ENCODE data around the gene STMN1.

Gene STMN1

DNA sequence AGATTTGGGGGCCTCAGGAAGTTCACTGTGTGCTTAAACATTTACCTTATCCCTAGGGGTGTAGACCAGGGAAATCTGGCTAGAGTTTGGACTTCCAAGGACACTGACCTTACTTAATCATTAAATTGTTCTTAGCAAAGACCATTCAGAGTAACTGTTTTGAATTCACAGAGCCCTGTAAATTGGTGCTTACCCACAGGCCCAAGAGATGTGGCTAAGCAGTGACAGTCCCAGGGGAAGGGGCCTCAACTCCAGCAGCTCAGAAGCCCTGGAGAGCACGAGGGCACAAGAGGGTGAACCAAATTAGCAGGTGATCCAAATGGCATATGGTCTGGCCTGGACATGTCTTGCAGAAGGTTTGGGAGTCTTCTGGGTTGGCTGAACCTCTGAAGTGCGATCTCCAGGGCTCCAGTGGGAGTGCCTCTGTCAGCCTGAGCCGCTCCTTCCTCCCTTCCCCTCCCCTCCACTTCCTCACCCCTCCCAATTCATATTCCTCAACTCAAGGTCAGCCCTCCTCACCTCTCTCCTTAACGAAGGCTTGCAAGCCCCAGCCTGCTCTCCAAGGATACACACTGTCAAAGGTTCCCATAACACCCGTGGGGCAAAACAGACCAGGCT, 35.0 kb downstream of the STMN1 start:
- H3K4me3 ChIP-seq (ENCODE audit: low read depth, low read length), result no peak overlapping the region
- TF ChIP-seq, protein P1, sequence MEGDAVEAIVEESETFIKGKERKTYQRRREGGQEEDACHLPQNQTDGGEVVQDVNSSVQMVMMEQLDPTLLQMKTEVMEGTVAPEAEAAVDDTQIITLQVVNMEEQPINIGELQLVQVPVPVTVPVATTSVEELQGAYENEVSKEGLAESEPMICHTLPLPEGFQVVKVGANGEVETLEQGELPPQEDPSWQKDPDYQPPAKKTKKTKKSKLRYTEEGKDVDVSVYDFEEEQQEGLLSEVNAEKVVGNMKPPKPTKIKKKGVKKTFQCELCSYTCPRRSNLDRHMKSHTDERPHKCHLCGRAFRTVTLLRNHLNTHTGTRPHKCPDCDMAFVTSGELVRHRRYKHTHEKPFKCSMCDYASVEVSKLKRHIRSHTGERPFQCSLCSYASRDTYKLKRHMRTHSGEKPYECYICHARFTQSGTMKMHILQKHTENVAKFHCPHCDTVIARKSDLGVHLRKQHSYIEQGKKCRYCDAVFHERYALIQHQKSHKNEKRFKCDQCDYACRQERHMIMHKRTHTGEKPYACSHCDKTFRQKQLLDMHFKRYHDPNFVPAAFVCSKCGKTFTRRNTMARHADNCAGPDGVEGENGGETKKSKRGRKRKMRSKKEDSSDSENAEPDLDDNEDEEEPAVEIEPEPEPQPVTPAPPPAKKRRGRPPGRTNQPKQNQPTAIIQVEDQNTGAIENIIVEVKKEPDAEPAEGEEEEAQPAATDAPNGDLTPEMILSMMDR (conservative IDR thresholded peaks at IDR 0.05; ENCODE audit: low read depth, low read length), result no peak
- no peak for DNase-seq (ENCODE audit: low read depth)

DNA sequence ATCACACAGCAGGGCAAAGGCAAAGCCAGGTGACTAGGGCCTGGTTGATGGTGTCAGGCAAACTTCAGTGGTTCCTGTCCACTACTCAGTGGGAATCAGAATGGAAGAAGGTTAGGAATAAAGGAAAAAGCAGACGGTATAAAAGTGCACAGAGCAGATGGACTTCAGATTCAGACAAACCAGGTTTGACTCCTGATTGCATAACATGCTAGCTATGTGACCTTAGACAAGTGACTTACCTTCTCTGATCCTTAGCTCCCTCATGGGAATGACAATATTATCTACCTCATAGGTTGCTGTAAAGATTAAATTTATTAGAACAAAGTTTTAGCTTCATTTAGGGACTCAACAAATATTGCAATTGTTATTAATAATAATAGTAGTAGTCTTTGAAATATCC, 35.6 kb downstream of the STMN1 start:
- TF ChIP-seq, protein P1 (conservative IDR thresholded peaks at IDR 0.05; ENCODE audit: low read depth, low read length), result no peak
- no peak for DNase-seq (ENCODE audit: low read depth)
- no peak overlapping the region for H3K4me3 ChIP-seq (ENCODE audit: low read depth, low read length)

DNA sequence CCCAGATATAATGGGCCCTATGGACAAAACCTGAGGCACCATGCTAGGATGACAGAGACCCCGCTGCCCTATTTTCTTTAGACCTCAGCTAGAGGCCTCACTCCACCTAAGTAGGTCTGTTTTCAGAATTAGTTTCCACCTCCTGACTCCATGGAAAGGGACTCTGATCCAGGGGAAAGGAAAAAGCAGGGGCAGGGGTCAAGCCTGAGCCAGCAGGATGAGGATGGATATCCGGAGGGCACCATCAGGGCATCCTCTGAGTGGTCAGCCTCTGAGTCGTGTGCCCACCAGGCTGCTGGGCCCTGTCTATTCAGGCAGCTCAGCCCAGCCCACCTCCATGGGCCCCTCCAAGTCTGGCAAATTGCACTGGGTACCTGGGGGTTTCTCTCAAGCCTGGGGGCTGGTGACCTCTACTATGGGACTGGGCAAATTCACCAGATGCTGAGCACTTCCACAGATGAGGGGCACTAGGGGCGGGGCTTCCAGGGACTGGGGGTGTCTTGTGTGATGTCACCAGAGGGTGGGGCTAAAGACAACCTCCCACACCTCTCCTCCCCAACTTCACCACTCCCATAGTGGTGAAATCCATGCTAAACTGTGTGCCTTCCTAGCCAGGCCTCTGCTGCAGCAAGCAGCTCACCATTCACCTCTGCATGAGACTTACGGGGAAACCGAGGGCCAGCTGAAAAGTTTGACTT, 36.2 kb downstream of the STMN1 start:
- TF ChIP-seq, protein P1 (conservative IDR thresholded peaks at IDR 0.05; ENCODE audit: low read depth, low read length), result no peak
- no peak overlapping the region for H3K4me3 ChIP-seq (ENCODE audit: low read depth, low read length)
- DNase-seq (ENCODE audit: low read depth), result no peak

DNA sequence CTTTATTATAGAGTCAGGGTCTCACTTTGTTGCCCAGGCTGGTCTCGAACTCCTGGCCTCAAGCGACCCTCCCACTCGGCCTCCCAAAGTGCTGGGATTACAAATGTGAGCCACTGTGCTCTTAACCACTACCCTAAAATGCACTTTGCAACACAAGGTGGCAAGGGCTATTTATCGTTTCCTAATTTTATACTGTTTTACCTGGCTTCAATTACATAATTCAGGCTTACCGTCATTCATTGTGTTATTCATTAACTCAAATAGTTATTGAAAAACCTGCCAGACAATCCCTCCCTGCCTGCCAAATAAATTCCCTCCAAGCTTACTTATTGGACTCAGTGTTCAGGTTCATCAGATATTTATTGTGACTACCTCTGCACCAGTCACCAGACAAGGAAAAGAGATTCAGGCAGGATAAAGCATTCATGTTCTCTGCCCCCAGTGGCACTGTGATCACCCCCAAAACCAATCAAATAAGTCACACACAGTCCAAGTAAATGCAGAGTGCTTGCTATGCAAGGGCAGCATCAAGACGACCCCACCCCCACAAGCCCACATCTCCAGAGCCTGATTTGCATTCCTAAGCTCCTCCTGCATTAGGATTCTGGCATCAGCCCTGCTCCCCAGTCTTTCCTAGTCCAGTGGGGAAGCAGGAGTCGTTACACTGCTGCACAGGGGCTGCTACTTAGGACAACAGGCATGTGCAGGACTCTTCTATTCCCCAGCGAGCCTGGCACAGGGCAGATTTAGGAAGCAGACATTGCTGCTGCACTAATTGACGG, 38.8 kb downstream of the STMN1 start:
- TF ChIP-seq, protein P1 (conservative IDR thresholded peaks at IDR 0.05; ENCODE audit: low read depth, low read length), result no peak
- DNase-seq (ENCODE audit: low read depth), result no peak

DNA sequence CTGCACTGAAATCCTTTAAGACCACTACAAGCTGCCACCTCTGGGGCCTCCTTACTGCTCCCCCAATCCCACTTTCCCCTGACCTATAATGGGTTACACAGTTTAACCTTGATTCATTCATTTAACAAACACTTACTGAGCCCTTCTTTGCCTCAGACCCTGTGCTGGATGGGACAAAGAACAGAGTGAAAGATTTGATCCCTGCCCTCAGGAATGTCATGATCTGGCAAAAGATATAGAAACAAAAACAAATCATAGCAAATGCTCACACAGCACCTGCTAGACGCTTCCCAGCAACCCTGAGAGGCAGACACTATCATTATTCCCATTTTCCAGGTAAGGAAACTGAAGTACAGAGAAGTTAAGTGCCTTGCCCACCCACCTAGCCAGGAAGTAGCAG, 39.9 kb downstream of the STMN1 start:
- no peak for DNase-seq (ENCODE audit: low read depth)
- TF ChIP-seq, protein P1 (conservative IDR thresholded peaks at IDR 0.05; ENCODE audit: low read depth, low read length), result no peak

More for the DNA sequence above, 38.8 kb downstream of the STMN1 start:
- H3K4me3 ChIP-seq (ENCODE audit: low read depth, low read length), result no peak overlapping the region

DNA sequence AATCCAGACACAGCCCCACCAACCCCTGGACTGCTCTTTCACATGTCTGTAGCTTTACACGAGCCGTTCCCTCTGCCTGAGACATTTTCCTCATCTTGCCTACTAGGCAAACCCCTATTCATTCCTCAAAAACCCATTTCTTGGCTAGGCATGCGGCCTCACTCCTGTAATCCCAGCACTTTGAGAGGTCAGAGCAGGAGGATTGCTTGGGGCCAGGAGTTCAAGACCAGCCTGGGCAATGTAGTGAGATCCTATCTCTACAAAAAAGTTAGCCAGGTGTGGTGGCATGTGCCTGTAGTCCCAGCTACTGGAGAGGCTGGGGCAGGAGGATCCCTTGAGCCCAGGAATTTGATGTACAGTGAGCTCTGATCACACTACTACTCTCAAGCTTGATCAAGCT, 41.8 kb downstream of the STMN1 start:
- DNase-seq (ENCODE audit: low read depth), result no peak
- no peak overlapping the region for H3K4me3 ChIP-seq (ENCODE audit: low read depth, low read length)
- TF ChIP-seq, protein P1 (conservative IDR thresholded peaks at IDR 0.05; ENCODE audit: low read depth, low read length), result no peak

More for the DNA sequence above, 39.9 kb downstream of the STMN1 start:
- H3K4me3 ChIP-seq (ENCODE audit: low read depth, low read length), result no peak overlapping the region

Measured in choroid plexus epithelial cell (primary cell).